Mesodermal cell (in vitro differentiated cells): ENCODE data around the gene RASGEF1C.

Source experiments
- H3K27ac ChIP-seq: 2 replicates; pipeline ENCODE4 v1.7.0; 2013; ENCODE audit warnings: mild to moderate bottlenecking, low read depth, low read length, moderate library complexity; ENCODE audit not compliant: severe bottlenecking
- H3K36me3 ChIP-seq: 2 replicates; pipeline ENCODE4 v1.7.1; 2013; ENCODE audit warnings: mild to moderate bottlenecking, low read length, moderate library complexity; ENCODE audit not compliant: control insufficient read depth, insufficient read depth
- H3K4me1 ChIP-seq: one replicate; pipeline ENCODE4 v1.7.1; 2013; ENCODE audit warnings: mild to moderate bottlenecking, low read length; ENCODE audit not compliant: insufficient read depth, control insufficient read depth, poor library complexity, severe bottlenecking
- H3K4me3 ChIP-seq: 2 replicates; pipeline ENCODE4 v1.7.0; 2013; ENCODE audit warnings: low read length, control low read depth, mild to moderate bottlenecking; ENCODE audit not compliant: insufficient read depth, poor library complexity, severe bottlenecking; ENCODE audit errors: extremely low read depth
- H3K9me3 ChIP-seq: 2 replicates; pipeline ENCODE4 v1.7.1; 2013; ENCODE audit warnings: mild to moderate bottlenecking, low read length, moderate library complexity; ENCODE audit not compliant: control insufficient read depth
- WGBS, 2 experiments: methylation state at CpG; one replicate each; pipeline ENCODE4 v1.1.5; 2013; ENCODE audit warnings: missing lambda C conversion rate in 2 of 2; ENCODE audit not compliant: insufficient coverage in 2 of 2; 5-methylcytosine and 5-hydroxymethylcytosine counted together

RASGEF1C gene

DNA sequence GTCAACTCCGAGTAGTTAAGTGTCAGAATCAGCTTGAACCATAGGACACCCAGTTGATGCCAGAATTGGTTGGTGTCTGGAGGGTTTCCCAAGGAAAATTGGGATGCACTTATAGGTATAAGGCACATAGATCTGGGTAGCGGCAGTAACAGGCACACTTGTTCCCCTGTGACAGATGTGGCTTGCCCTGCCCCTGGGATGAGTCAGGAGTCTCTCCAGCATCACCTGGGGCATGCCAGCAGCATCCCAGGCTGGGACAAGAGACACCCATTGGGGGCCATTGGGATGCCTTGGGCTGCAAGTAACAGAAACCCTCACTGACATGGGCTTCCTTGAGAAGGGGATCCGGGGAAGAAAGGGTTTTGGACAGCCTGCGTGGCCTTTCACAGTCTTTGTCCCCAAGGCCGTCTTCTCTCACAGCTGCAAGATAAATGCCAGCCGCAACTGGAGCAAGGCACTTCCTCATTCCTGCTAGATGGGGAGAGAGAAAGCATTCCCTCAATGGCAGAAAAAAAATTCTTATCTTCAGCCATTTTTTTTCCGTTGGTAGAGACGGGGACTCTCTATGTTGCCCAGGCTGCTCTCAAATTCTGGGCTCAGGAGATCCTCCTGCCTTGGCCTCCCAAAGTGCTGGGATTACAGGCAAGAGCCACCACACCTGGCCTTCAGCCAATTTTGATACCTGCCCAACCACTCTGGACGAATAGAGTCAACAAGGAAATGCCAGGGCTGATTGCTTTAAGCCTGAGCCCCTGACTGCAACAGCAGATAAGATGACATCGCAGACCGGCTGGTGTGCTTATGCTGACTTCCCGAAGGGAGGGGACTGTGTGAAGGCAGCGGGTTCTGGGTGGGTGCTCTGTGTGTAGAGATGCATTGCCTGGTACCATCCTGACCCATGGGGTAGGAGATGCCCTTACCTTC lies 124.1 kb downstream of the RASGEF1C start:
- no peak overlapping the region for H3K4me3 ChIP-seq
- WGBS, 2 experiments = 82 to 84% methylated on average over 7 to 8 of the region's 13 CpGs
- H3K36me3 ChIP-seq = no peaks in the 10 kb centered on the region
- H3K27ac ChIP-seq = peak overlapping the region; percentile 36
- H3K4me1 ChIP-seq = peaks cover 13% of the 10 kb centered on the region
- peaks cover 5% of the 10 kb centered on the region for H3K9me3 ChIP-seq

DNA sequence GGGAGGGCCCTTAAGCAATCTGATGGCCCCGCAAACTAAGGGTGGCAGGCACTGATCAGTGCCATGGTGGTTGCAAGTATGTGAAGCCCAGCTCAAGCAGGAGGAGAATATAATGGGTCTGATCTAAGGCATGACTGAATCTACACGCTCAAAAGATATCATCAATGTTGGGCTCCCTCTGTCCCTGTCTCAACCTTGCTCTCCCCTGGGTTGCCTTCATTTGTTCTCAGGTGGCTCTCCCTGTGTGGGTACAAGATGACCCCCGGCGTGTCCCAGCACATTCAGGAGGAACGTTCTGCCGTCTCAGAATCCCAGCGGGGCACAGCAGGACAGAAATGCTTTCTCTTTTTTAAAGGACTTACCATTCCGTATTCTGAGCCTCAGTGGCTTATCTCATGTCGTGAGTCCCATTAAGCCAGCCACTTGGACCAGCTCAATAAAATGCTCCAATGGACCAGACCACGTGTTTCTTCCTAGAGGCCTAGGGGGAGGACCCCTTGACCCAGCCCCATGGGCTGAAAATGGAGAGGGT lies 125.4 kb downstream of the RASGEF1C start:
- Histone ChIP-seq H3K27ac (peak overlapping the region; percentile 60), H3K36me3 (no peaks in the 10 kb centered on the region), H3K4me1 (peaks cover 13% of the 10 kb centered on the region), H3K9me3 (peaks cover 5% of the 10 kb centered on the region), H3K4me3 (no peak overlapping the region)
- WGBS, 2 experiments = 67 to 69% methylated on average over 10 of the region's 10 CpGs

DNA sequence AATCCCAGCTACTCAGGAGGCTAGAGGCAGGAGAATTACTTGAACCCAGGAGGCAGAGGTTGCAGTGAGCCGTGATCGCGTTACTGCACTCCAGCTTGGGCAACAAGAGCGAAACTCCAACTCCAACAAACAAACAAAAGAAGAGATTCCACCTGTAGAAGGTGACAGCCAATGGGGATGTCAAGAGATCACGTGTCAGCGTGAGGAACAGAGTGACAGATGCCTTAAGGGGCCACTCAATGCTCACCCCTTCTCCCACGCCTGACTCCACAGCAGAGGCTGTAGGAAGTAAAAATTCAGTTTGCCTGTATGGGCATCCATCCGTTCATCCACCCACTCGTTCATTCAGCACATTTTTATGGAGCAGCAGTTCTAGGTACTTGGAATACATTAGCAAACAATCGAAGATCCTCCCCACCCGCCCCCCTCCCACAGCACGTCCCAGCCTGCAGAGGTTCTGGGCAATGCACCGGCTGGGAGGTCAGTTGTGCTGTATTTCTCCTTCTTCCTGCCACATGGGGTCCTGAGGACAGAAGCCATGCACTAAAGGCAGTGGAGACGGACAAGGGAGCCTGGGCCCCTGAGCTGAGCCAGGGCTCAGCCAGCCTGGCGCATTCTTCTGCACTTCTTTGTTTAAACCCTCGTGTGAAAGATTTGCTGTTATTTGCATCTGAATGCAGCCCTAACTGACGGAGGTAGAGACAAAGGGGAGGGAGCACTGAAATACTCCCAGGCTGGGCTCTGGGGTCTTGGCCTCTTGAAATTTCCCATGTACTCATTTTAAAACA lies 126.2 kb downstream of the RASGEF1C start:
- peaks cover 13% of the 10 kb centered on the region for H3K4me1 ChIP-seq
- no peak overlapping the region for H3K4me3 ChIP-seq
- H3K36me3 ChIP-seq = no peaks in the 10 kb centered on the region
- WGBS, 2 experiments = 47 to 54% methylated on average over 12 to 15 of the region's 17 CpGs
- H3K9me3 ChIP-seq = peaks cover 5% of the 10 kb centered on the region
- peak overlapping the region; percentile 60 for H3K27ac ChIP-seq

DNA sequence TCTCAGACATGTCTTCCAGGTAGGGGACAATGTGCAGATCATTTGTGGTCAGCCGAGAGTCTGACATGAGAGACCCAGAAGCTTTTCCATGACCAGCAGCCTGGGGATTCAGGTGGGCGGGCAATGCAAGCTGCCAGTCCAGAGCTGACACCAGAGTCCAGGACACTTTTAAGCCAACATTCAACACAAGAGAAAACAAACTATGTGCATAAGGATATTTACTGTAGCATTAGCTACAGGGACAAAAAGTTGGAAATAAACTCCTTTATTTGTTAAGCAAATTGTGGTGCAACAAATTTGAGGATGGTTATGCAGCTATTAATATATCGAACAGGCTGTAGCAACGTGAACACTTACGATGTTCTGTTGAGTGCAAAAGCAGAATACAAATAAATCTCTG lies 127.5 kb downstream of the RASGEF1C start:
- Histone ChIP-seq H3K4me1 (peaks cover 13% of the 10 kb centered on the region), H3K36me3 (no peaks in the 10 kb centered on the region), H3K4me3 (no peak overlapping the region), H3K9me3 (peaks cover 5% of the 10 kb centered on the region), H3K27ac (no peak overlapping the region)
- 91 to 94% methylated on average over 5 of the region's 5 CpGs for WGBS, 2 experiments

DNA sequence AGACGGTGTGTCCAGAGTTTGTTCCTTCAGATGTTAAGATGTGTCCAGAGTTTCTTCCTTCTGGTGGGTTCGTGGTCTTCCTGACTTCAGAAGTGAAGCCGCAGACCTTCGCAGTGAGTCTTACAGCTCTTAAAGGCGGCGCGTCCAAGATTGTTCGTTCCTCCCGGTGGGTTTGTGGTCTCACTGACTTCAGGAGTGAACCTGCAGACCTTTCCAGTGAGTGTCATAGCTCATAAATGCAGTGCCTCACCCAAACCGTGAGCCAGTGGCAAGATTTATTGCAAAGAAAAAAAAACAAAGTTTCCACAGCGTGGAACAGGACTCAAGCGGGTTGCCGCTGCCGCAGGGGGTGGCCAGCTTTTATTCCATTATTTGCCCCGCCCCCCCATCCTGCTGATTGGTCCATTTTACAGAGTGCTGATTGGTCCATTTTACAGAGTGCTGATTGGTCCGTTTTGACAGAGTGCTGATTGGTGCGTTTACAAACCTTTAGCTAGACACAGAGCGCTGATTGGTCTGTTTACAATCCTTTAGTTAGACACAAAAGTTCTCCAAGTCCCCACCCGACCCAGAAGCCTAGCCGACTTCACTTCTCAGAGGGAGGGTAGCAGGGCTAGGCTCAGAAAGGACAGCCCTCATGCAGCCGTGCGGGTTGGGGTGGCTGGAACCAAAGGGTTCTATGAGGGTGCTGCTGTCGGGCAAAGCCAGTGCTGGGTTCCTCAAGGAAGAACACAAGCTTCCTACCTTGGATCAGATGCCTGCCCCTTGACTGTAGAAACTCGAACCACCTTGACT lies 128.3 kb downstream of the RASGEF1C start:
- Histone ChIP-seq H3K27ac (no peak overlapping the region), H3K4me3 (no peak overlapping the region), H3K9me3 (peaks cover 5% of the 10 kb centered on the region), H3K36me3 (no peaks in the 10 kb centered on the region), H3K4me1 (peaks cover 11% of the 10 kb centered on the region)
- WGBS, 2 experiments = 94% methylated on average over 22 of the region's 24 CpGs

DNA sequence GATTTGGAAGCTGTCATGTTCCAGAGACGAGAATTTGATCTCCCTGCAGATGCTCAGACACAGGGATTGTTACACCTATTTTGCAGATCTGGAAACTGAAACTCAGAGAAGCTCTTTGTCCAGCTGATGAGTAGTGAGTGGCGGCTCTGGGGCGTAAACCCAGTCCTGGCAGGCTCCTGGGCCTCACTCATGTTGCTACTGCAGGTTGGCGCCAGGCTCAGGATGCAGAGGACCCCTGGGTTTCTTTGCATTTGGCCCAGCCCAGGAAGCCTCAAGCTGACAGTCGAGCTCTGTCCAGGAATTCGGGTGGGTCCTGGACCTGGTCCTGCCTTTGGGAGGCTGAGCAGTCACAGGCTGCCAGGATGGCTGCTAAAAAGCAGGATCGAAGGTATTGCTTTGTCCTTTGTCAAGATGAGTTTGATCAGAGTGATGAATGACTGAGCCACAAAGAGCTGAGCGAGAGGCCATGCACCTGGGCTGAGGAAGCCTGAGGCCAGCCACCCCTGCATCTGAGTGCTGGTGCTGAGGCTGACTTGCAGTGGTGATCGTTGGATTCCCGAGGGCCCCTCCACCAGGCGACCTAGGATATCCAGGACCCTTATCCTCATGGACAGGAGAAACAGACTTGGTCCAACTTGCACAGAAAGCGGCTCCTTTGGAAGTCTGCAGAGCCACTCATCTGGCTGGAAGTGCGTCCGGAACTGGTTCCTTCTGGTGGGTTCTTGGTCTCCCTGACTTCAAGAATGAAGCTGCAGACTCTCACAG lies 129.1 kb downstream of the RASGEF1C start:
- no peak overlapping the region for H3K4me3 ChIP-seq
- H3K9me3 ChIP-seq = peaks cover 5% of the 10 kb centered on the region
- H3K4me1 ChIP-seq = peaks cover 3% of the 10 kb centered on the region
- 90 to 92% methylated on average over 14 of the region's 14 CpGs for WGBS, 2 experiments
- no peak overlapping the region for H3K27ac ChIP-seq
- H3K36me3 ChIP-seq = no peaks in the 10 kb centered on the region

DNA sequence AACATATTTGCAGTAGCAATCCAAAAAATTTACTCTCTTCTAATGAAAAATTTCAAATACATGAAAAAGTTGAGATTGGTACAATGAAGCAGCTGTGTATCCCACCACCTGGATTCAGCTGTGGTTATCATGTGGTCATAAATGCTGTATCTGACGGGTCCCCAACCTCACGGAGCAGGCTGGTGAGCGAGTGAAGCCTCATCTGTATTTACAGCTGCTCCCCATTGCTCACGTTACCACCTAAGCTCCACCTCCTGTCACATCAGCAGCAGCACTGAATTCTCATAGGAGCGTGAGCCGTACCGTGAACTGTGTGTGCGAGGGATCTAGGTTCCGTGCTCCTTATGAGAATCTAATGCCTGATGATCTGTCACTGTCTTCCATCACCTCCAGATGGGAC lies 130.7 kb downstream of the RASGEF1C start:
- no peak overlapping the region for H3K4me3 ChIP-seq
- no peaks in the 10 kb centered on the region for H3K4me1 ChIP-seq
- no peaks in the 10 kb centered on the region for H3K36me3 ChIP-seq
- peaks cover 5% of the 10 kb centered on the region for H3K9me3 ChIP-seq
- WGBS, 2 experiments = 92 to 98% methylated on average over 4 to 6 of the region's 9 CpGs
- H3K27ac ChIP-seq = no peak overlapping the region

DNA sequence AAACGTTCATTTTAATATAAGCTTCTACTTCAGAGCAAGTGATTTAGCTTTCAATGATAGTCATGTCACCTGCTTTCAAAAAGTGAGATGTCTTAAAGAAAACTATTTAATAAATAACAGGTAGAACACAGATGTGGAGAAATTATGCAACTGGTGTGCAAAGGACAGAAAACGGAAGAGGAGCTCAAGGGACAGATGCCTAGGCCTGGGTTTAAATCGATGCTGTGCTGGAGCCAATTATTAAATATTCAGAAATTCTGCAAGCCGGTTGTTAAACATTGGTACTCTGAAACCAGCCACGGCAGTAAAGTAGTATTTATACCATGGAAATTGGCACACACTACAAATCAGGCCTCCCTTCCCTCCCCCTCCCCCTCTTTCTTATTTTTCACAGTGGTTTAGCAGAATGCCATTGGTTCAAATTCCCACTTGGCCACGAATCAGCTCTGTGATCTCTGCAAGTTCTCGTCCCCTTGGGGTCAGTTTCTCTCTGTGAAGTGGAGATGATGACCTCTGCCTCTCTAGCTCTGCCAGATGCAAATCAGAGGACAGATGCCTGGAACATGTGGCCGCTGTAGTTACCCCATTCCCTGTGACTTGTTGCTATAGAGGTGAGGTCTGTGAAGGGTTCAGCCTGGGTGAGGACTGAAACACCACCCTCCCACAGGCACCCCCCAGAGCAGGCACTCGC lies 131.3 kb downstream of the RASGEF1C start:
- Histone ChIP-seq H3K4me3 (no peak overlapping the region), H3K4me1 (no peaks in the 10 kb centered on the region), H3K9me3 (peaks cover 8% of the 10 kb centered on the region), H3K36me3 (no peaks in the 10 kb centered on the region), H3K27ac (no peak overlapping the region)
- WGBS, 2 experiments = 92 to 98% methylated on average over 5 to 6 of the region's 9 CpGs

DNA sequence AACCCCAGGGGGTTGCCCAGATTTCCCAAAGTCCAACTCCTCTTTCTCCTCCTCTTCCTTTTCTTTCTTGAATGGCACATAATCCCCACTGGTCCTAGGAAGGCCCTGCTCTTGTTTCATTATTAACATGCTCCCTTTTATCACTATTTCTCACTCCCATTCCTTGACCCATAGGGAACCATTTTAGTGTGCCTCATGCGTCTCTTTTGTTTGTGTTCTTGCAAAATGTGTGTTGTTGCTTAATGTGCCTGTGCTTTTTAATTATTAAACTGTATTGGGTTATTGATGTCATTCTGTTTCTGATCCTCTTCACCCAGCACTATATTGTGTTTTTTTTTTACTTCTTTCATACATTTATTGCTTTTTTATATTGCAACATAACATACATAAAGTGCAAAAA lies 133.3 kb downstream of the RASGEF1C start:
- H3K27ac ChIP-seq = no peak overlapping the region
- WGBS, 2 experiments = no CpG with 5 or more reads among the region's 1 CpG
- peaks cover 11% of the 10 kb centered on the region for H3K9me3 ChIP-seq

More for the DNA sequence above, 133.3 kb downstream of the RASGEF1C start:
- Histone ChIP-seq H3K4me3 (no peak overlapping the region), H3K36me3 (no peaks in the 10 kb centered on the region), H3K4me1 (no peaks in the 10 kb centered on the region)
